Calu3 (cell line): ENCODE measurements around the gene NR2C2AP. TPM values are rescaled to one million over a fixed set of nuclear protein-coding genes. Genes with fewer than 3 reads are reported as not detected.
"Not testable (repeated sequence)": the region's sequence is repeated elsewhere in the genome, so short reads cannot be mapped to it uniquely, and the experiment has no call there.

ENCODE experiments used
- BruUV-seq: library from RNA; stranded (reverse); fragments of 400-500 nt; replicated peaks from 2 replicates; lab custom pipeline; 2021; lab: Mats Ljungman, UMichigan
- CTCF ChIA-PET: fragments of 300-600 bp; sonication (Branson Sonifier 250); formaldehyde crosslinking; loops from one replicate; lab custom pipeline; 2022; ENCODE audit warnings: antibody characterized with exemption; lab: Charles Lee
- DNase-seq: peaks from one replicate; pipeline ENCODE4 v3.0.0; 2022
- H3K27ac Mint-ChIP-seq: one replicate; pipeline ENCODE4 v1.8.0; 2022; ENCODE audit warnings: mixed read lengths; ENCODE audit not compliant: unreplicated experiment
- H3K27me3 Mint-ChIP-seq: one replicate; pipeline ENCODE4 v1.8.0; 2022; ENCODE audit warnings: mixed read lengths; ENCODE audit not compliant: unreplicated experiment
- H3K36me3 Mint-ChIP-seq: one replicate; pipeline ENCODE4 v1.8.0; 2022; ENCODE audit warnings: mild to moderate bottlenecking, moderate library complexity, mixed read lengths; ENCODE audit not compliant: insufficient read depth, unreplicated experiment
- H3K4me1 Mint-ChIP-seq: one replicate; pipeline ENCODE4 v1.8.0; 2022; ENCODE audit warnings: mild to moderate bottlenecking, low read depth, mixed read lengths; ENCODE audit not compliant: unreplicated experiment
- H3K4me3 Mint-ChIP-seq: one replicate; pipeline ENCODE4 v1.8.0; 2022; ENCODE audit warnings: mild to moderate bottlenecking, low read depth, moderate library complexity, mixed read lengths; ENCODE audit not compliant: unreplicated experiment
- H3K9me3 Mint-ChIP-seq: one replicate; pipeline ENCODE4 v1.8.0; 2022; ENCODE audit warnings: low read depth, mixed read lengths; ENCODE audit not compliant: unreplicated experiment
- intact Hi-C: fragments of 100-400 bp; cut with micrococcal nuclease; formaldehyde crosslinking; loops from one replicate; pipeline ENCODE4 v1.10.0; 2022; ENCODE audit not compliant: unreplicated experiment
- total RNA-seq: library from RNA; stranded (reverse); gene quantifications from 2 replicates; pipeline ENCODE4 v1.2.3, GENCODE V29; 2022
- TF ChIP-seq, protein P1 (sequence below): fragments of 200-600 bp; IDR thresholded peaks from one replicate; pipeline ENCODE4 v1.8.0; 2022; ENCODE audit warnings: antibody characterized with exemption; ENCODE audit not compliant: unreplicated experiment

Gene NR2C2AP
- total RNA-seq, 1 experiment from 2014 or later = 20.6 TPM

DNA sequence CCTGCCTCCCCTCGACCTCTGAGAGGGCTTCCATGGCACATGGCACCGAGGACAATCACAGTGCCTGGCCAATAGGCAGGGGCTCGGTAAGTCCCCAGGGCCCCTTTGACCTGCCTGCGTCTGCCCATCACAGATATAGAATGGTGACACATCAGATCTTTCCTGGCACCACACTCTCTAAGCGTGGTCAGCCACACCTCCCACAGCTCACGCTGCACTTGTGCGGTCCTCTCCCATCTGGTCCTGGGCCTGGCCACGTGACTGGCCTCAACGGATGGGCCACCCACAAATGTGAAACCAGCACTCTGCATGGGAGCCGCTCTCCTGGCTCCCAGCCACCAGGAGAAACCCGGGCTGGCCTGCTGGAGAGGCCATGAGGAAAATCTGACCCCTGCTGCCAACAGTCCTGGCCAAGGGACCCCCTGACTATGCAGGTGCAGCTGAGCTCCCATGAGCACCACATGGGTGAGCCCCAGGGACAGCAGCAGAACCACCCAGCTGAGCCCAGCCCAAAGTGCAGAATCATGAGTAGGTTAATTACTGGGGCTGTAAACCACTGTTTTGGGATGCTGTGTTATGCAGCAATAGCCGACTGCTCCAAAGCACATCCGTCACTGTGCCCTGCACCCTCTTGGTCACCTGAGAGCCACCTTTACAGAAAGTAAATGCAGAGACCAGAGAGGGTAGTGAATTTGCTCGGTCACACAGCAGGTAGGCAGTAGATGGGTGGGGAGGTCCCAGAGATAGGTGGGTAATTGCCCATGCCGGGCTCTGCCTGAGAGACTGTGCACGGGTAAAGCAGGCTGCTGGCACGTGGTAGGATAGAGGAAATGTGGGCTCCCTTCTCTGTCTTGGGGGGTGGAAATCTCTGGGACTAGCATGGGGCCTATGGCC lies 23.4 kb downstream of the NR2C2AP start:
- Mint-ChIP-seq H3K27ac (no peak overlapping the region), H3K36me3 (peaks cover 3% of the 10 kb centered on the region), H3K27me3 (no peaks in the 10 kb centered on the region), H3K9me3 (no peaks in the 10 kb centered on the region), H3K4me3 (no peak overlapping the region), H3K4me1 (no peaks in the 10 kb centered on the region)
- no TSS peak for BruUV-seq
- CTCF ChIA-PET = no interaction called here
- intact Hi-C loops = no loop called here
- DNase-seq = no peak
- TF ChIP-seq, protein P1, sequence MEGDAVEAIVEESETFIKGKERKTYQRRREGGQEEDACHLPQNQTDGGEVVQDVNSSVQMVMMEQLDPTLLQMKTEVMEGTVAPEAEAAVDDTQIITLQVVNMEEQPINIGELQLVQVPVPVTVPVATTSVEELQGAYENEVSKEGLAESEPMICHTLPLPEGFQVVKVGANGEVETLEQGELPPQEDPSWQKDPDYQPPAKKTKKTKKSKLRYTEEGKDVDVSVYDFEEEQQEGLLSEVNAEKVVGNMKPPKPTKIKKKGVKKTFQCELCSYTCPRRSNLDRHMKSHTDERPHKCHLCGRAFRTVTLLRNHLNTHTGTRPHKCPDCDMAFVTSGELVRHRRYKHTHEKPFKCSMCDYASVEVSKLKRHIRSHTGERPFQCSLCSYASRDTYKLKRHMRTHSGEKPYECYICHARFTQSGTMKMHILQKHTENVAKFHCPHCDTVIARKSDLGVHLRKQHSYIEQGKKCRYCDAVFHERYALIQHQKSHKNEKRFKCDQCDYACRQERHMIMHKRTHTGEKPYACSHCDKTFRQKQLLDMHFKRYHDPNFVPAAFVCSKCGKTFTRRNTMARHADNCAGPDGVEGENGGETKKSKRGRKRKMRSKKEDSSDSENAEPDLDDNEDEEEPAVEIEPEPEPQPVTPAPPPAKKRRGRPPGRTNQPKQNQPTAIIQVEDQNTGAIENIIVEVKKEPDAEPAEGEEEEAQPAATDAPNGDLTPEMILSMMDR = no peak

DNA sequence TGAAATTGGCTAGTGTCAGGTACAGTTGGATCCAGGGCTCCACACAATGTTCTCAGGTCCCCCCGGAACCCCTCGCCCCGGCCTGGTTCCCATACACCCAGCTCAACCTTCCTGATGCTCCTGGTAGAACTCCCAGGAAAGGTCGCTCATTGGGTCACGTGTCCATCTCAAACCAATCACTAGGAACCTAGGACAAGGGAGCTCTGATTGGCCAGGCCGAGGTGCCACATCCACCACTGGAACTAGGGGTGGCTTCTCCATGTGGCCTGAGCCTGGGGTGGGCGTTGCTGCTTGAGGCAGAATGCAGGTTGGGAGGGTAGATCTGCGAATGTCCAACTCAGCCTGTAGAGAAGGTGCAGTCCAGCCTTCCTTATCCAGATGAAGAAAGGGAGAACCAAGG lies 26.3 kb downstream of the NR2C2AP start:
- H3K27ac Mint-ChIP-seq = no peak overlapping the region
- TF ChIP-seq, protein P1 = no peak
- H3K27me3 Mint-ChIP-seq = no peaks in the 10 kb centered on the region
- DNase-seq = no peak
- no TSS peak for BruUV-seq
- CTCF ChIA-PET = no interaction called here
- H3K9me3 Mint-ChIP-seq = no peaks in the 10 kb centered on the region
- no peak overlapping the region for H3K4me3 Mint-ChIP-seq
- no peaks in the 10 kb centered on the region for H3K4me1 Mint-ChIP-seq
- intact Hi-C loops = no loop called here
- H3K36me3 Mint-ChIP-seq = peaks cover 4% of the 10 kb centered on the region

DNA sequence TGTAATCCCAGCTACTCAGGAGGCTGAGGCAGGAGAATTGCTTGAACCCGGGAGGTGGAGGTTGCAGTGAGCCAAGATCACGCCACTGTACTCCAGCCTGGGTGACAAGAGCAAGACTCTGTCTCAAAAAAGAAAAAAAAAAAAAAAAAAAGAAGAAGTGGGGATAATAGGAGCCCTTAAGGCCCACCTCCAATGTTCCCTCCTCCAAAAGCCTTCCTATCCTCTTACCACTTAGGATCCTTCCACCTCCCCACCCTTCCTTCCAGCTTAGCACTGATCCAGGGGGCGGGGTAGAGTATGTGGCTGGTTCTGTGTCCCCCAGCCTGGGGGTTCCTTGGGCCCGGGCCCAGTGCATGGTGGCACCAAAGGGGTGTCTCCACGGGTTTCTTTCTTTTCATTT lies 30.0 kb downstream of the NR2C2AP start:
- H3K27ac Mint-ChIP-seq, H3K4me3 Mint-ChIP-seq, H3K4me1 Mint-ChIP-seq, CTCF ChIA-PET, DNase-seq, H3K27me3 Mint-ChIP-seq, H3K9me3 Mint-ChIP-seq, intact Hi-C loops, BruUV-seq: not testable (repeated sequence)
- peaks cover 23% of the 10 kb centered on the region for H3K36me3 Mint-ChIP-seq

DNA sequence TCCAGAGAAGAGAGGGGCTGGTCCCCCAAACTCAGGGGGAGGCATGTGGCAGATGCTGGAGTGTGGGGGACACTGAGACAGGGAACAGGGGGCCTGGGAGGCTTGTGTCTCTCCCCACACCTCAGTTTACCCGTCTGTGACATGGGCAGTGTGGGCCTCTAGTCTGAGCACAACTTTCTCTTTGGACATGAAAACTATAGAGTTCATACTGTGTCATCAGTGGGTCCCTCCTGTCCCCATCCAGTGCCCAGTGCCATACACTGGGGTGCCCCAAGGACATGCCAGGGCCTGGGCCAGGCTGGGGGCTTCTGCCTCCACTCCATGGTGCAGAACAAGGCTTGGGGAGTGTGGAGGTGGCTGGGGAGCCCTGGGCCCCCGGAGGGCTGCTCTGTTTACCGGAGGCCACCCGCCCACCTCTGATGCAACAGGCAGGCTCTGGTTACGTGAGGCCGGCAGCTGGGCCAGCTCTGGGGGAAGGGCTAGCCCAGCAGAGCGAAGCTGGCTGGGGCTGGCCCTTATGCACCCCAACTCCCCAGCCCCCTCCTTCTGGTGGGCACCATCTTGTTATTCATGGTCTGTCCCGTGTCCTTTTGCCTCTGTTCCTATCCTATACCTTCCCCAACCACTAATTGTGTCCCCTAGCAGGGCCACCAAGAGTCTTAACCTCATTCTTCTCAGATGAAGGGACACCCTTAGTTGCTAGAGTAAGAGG lies 31.2 kb downstream of the NR2C2AP start:
- Mint-ChIP-seq H3K4me3 (no peak overlapping the region), H3K36me3 (peaks cover 23% of the 10 kb centered on the region), H3K4me1 (no peaks in the 10 kb centered on the region), H3K9me3 (no peaks in the 10 kb centered on the region), H3K27ac (peak overlapping the region; percentile 27), H3K27me3 (no peaks in the 10 kb centered on the region)
- BruUV-seq = TSS peak; percentile 15
- intact Hi-C loops = no loop called here
- TF ChIP-seq, protein P1 = no peak
- CTCF ChIA-PET = no interaction called here
- no peak for DNase-seq
